GM18505 (cell line): ENCODE data around the gene YPEL5.

Experiments
- ATAC-seq: cut with Tn5 transposase; IDR thresholded peaks from one replicate; pipeline ENCODE4 v1.9.1; 2021; ENCODE audit not compliant: unreplicated experiment
- POLR2A ChIP-seq: IDR thresholded peaks from 4 replicates; pipeline ENCODE4 v1.6.1; 2011; ENCODE audit warnings: borderline replicate concordance; ENCODE audit not compliant: insufficient read depth, insufficient read length; ENCODE audit errors: extremely low read depth

YPEL5 gene

GRCh38 chr2:30147715-30148610, 1.2 kb downstream of the YPEL5 start:
- peak; percentile 49 for TF ChIP-seq POLR2A
- peak; percentile 27 for ATAC-seq

- ATAC-seq, result no peak
- TF ChIP-seq POLR2A, result no peak
Observed at GRCh38 chr2:30148850-30149249, 2.0 kb downstream of the YPEL5 start.

- ATAC-seq, result no peak
- TF ChIP-seq POLR2A, result no peak
Observed at GRCh38 chr2:30149513-30149912, 2.7 kb downstream of the YPEL5 start.

DNA sequence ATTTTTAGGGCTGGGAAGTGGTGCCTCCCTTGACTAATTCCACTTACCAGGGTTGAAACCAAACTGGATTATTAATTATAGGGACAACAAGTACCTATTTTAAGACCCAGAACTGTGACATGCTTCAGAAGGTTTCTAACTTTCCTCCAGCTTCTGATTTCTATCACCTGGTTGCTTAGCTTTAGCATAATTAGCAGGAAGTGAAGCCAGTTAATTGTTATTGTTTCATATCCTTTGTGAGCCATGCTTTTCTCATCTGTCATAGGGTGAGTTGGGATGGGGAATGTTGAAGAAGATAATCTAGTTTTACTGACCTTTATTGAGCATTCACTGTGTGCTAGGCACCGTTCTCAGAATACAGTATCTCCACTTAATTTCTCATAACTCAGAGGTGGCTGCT, 3.2 kb downstream of the YPEL5 start:
- ATAC-seq, result no peak
- TF ChIP-seq POLR2A, result no peak

GRCh38 chr2:30150786-30151185, 4.0 kb downstream of the YPEL5 start:
- no peak for ATAC-seq
- no peak for TF ChIP-seq POLR2A

GRCh38 chr2:30152385-30152784, 5.6 kb downstream of the YPEL5 start:
- no peak for TF ChIP-seq POLR2A
- ATAC-seq, result no peak

DNA sequence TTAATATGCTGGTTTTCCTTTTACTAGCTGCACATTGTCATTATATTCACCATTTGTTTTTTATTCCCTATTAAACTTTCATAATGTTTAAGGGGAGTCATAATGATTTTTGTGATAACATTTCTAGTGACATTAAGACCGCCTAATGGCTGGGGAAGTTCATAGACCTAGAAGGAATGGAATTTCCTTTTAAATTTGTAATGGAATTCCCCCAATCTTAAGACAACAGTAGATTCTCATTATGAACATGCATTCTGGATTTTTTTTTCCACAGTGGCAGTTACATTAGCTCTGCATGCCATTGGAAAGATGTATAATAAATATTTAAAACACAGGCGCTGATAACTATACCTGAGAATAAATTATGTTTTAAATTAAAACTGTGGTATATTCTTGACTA, 8.4 kb downstream of the YPEL5 start:
- ATAC-seq, result no peak
- TF ChIP-seq POLR2A, result no peak

GRCh38 chr2:30155889-30156658, 9.3 kb downstream of the YPEL5 start:
- ATAC-seq, result no peak
- TF ChIP-seq POLR2A, result no peak

GRCh38 chr2:30157616-30158015, 10.8 kb downstream of the YPEL5 start:
- ATAC-seq, result no peak

DNA sequence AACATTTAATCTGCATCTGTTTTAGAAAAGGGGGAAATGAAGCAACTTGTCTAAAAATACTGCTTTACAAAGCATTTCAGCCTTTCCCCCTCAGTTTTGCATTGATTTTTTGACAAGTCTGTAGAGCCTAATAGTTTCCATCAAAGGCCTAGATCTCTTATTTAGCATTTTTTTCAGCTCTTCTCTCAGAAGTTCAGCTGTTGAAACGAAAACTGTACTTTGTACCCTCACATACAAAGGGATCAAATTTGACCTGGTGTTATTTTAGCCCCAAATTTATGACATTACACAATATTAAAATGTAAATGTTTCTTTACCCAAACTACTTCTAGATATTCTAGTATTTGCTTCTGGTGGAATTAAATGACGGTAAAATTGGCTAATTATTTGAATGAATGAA, 13.0 kb downstream of the YPEL5 start:
- no peak for TF ChIP-seq POLR2A
- ATAC-seq, result no peak

More at GRCh38 chr2:30157616-30158015, 10.8 kb downstream of the YPEL5 start:
- no peak for TF ChIP-seq POLR2A

DNA sequence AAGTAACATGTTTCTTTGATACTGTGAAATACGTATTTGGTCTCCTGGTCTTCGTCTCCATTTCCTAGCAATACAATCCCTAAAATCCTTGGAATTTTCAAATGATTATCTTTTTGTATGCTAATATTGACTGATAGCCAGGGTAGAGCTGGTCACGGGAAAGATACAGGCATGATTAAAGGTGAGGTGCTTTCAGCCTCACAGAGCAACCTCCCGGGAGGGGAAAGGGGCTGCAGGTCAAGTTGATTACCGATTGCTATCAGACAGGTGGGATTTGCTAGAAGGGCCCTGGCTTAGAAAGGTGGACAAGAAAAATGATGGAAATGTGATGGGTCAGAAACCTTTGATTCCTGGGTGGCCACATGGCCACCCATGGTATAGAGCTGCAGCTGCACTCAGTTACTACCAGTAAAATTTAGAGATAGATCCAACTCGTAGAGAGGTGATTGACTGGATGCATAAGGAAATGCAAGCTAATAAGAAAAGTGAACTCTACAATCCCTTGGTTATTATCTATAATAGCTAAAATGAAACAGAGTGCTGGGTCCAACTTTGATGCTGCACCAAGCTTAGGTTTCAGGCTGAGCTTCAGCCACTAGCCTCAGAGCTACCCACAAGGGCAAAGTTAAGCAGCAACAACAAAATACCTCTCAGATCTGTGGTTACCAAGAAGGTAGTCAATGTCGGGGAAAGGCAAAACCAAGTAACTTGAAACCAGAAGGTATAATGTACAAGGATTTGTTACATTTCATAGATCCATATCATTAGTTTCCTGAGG, 15.3 kb downstream of the YPEL5 start:
- no peak for TF ChIP-seq POLR2A
- no peak for ATAC-seq

DNA sequence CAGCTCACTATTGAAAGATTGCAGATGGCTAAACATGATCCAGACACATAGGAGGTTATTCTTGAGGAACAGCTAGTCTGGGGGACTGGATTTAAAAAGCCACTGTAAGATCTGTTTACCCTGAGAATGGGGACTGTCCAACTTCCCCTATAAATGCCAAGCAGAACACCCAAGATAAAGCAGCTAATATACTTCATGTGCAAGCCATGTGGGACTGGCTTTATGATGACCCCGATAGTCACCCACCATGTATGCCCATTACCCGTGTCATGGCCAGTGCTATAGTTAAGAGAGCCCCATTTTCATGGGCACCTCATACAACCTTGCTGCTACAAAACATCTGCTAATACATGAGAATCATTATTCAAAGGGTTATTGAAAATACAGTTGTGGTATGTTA, 16.0 kb downstream of the YPEL5 start:
- no peak for ATAC-seq
- no peak for TF ChIP-seq POLR2A
